SK-MEL-5 (cell line): ENCODE measurements around the gene LRTM2. TPM values are rescaled to one million over a fixed set of nuclear protein-coding genes. Genes with fewer than 3 reads are reported as not detected.
A peak's percentile ranks its signal among the peaks of the same experiment; 100 is the strongest.

Experiments used
- DNase-seq: peaks from one replicate; pipeline ENCODE4 v3.0.0-alpha.2; 2016; ENCODE audit warnings: low read depth, low spot score
- in situ Hi-C: cut with HindIII; loops from 2 replicates; pipeline ENCODE4 v1.10.0; 2016; ENCODE audit warnings: low sequenced_read_pairs, high pct_unique_total_duplicates, low pct_unique_long_range_greater_than_20kb
- polyA plus RNA-seq, 2 experiments: library from polyadenylated mRNA; depleted of rRNA; stranded (reverse); fragments of >200 nt; gene quantifications; 2 replicates each; pipeline ENCODE4 v1.2.3, GENCODE V29; 2015
- total RNA-seq: library from RNA; depleted of rRNA; stranded (reverse); fragments of >200 nt; shearing (Covaris generic); gene quantifications from 2 replicates; pipeline ENCODE4 v1.2.3, GENCODE V29; 2014; rRNA removed

Gene LRTM2
- total RNA-seq, result not detected in 2 replicates
- polyA plus RNA-seq (2015; cell fraction: cytosol; rRNA removed), result not detected in 2 replicates
- polyA plus RNA-seq (2015; cell fraction: nucleus; rRNA removed), result not detected in 2 replicates

- in situ Hi-C loops, result no loop called here
- no peak for DNase-seq
Observed at GRCh38 chr12:1820191-1820895, at the start of gene LRTM2. LRTM2 (plus strand) TSS chr12:1820565; CDS start chr12:1828149, 7,584 bp downstream.

DNA sequence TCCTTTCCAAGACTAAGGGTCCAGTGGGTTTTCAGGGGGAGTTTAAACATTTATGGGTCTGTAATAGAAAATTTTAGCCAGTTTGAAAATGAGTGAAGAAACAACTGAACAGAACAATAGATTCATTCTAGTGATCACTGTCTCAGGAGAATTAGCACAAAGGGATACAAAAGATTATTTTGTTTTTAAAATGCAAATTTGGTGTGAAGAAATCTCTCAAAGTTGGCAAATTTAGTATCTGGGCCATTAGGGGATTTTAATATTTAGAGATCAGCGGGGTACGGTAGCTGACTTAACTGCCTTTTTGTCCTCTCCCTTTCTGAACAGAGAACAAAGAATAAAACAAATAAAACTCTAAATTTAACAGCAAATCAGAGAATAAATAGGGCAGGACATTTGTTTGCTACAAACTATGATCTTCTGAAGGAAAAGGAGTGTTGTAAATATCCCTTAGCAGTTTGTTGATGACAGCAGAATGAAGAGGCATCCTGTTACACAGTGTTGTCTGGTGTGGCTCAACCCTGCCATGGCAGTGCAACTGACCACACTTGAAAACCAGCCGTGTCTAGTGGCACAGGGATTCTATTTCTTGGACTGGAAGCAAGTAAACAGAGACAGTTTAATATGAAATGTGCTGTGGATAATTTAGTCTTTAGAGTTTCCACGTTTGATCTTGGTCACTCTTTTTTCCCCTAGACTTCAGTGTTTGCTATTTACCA is 46.3 kb upstream of the LRTM2 start:
- DNase-seq, result peak; percentile 31
- in situ Hi-C loops, result no loop called here

- peak; percentile 72 for DNase-seq
- in situ Hi-C loops, result loop anchor here (25.0 kb wide), 1 partner anchor 114 kb away; no protein-coding TSS in a partner anchor
Observed at GRCh38 chr12:1776170-1776921, 44.0 kb upstream of the LRTM2 start.

- in situ Hi-C loops, result loop anchor here (25.0 kb wide), 1 partner anchor 115 kb away; no protein-coding TSS in a partner anchor
- no peak for DNase-seq
Observed at GRCh38 chr12:1777798-1778197, 42.6 kb upstream of the LRTM2 start.

GRCh38 chr12:1778911-1779310 is 41.5 kb upstream of the LRTM2 start:
- no peak for DNase-seq
- in situ Hi-C loops, result loop anchor here (25.0 kb wide), 1 partner anchor 117 kb away; no protein-coding TSS in a partner anchor

GRCh38 chr12:1779783-1780182 is 40.6 kb upstream of the LRTM2 start:
- in situ Hi-C loops, result loop anchor here (25.0 kb wide), 1 partner anchor 117 kb away; no protein-coding TSS in a partner anchor
- DNase-seq, result peak; percentile 70

DNA sequence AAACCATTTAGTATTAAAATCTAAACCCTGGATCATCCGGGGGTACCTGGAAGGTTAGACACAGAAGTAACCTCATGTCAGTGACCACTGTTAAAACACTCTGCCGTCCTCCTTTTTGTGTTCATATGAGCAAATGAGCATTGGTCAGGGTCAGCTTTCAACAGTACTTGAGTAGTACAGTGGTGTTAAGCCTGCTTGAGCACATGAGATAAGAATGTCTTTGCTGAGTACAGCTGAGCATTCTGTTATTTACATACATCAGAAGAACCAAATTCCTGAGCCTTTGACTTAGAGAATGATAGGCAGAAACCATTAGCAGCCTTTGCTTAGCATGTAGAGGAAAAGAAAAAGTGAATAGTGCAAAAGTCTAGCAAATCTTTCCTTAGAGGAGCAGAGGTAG is 38.6 kb upstream of the LRTM2 start:
- in situ Hi-C loops, result loop anchor here (25.0 kb wide), 1 partner anchor 119 kb away; no protein-coding TSS in a partner anchor
- no peak for DNase-seq

DNA sequence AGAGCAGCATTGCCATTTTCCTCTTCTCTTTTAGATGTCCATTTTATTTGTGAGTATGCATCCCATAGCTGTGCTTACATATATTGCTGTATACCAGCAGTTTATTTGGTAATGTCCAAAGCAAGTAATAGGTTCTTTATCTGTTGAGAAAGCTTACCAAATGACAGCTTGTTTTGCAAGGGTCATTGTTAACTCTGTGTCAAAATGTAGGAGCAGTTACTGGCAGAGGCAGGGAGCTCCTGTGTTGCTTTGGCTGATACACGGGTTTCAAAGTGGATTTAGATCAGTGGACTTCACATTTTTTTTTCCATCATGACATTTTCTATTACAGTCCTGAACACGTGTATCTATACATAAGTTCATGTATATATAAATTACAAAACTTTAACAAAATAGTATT is 38.1 kb upstream of the LRTM2 start:
- in situ Hi-C loops, result loop anchor here (25.0 kb wide), 1 partner anchor 120 kb away; no protein-coding TSS in a partner anchor
- DNase-seq, result no peak

DNA sequence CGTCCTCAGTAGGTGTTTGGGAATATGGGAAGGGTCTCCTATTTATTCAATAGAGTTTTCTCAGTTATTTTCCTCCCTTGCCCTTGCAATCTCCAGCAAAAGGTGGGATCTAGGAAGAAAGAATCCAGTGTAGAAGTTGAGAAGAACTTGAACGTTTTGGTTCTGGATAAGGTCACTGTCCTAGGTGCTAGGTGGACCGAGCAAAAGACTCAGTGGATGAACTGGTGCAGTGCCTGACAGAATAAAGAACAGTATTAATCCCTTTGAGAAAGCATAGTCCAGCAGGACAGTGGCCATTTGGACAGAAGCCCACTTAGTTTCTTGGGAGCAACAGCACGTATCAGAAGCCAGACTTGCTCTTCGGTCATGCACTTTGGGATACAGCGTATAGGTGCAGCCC is 32.7 kb upstream of the LRTM2 start:
- in situ Hi-C loops, result loop anchor here (25.0 kb wide), 1 partner anchor 125 kb away; no protein-coding TSS in a partner anchor
- no peak for DNase-seq

DNA sequence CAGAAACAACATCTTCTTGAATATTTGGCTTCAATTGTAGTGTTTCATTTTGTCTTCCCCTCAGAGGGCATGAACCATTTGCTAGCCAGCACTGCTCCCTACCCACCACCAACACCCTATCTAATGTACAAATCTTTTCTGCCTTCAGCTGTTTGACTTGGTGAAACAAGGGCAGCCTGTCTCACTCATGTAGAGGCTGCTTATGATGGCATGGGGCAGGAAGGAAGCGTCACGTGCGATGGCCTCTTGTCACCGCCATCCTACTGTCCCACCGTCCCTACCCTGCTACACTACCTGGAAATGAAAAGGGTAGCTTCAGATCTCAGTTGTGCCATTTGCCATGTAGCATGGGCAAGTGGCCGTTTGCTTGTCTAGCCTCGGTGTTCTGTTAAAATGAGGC is 29.9 kb upstream of the LRTM2 start:
- DNase-seq, result peak; percentile 26
- in situ Hi-C loops, result loop anchor here (25.0 kb wide), 1 partner anchor 128 kb away; no protein-coding TSS in a partner anchor

DNA sequence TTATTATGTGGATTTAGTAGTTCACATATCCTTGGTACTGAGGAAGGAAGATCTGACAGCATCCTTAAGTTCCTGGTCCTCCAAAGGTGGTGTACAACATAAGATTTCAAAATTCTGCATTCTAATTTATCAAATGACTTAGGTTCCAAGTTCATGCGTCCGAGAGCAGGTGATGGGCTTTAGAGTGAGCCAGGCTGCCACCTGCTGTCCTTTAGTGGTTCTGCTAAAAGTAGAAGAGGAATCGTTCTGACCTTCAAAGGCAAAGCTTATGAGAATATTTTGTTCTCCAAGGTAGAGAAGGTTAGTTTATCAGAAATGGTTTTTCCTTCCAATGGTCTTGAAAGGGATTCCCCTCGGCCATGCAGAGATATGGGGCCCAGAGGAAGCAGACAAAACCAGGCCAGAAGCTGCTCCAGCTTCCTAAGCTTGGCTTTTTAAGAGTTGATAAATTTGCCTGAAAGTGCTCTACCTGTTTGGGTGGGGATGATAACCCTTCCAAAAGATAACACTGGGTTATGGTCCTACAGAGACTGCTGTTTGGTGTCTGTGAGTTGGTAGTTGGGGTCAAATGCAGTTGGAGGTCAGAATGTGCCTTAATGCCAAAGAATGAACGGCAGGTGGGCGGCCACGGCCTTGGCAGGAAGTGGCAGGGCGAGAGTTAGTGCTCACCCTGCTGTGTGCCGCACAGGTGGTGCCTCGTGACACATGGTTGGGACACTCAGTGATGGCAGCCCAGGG is 29.1 kb upstream of the LRTM2 start:
- peak; percentile 80 for DNase-seq
- in situ Hi-C loops, result loop anchor here (25.0 kb wide), 1 partner anchor 129 kb away; no protein-coding TSS in a partner anchor

DNA sequence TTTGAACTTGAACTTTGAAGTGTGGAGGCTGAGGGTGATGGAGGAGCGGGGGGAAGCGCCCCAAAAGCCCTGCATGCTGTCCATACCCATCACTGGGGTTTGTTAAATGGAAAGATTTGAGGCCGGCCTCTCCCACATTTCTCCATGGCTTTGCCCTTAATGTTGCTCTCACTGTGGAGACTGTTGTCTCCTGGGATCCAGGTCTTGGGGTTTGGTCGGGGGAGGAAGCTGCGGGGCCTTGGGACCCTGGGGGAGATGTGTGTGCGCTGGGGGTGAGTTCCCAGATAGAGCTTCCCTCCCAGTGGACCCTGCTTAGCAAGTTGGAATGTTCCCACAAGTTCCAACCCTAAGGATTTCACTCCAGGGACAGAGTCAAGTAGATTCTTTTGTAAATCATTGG is 28.0 kb upstream of the LRTM2 start:
- in situ Hi-C loops, result loop anchor here (25.0 kb wide), 1 partner anchor 130 kb away; no protein-coding TSS in a partner anchor
- DNase-seq, result no peak

- in situ Hi-C loops, result loop anchor here (25.0 kb wide), 1 partner anchor 131 kb away; no protein-coding TSS in a partner anchor
- DNase-seq, result no peak
Observed at GRCh38 chr12:1793426-1794210, 26.7 kb upstream of the LRTM2 start.

DNA sequence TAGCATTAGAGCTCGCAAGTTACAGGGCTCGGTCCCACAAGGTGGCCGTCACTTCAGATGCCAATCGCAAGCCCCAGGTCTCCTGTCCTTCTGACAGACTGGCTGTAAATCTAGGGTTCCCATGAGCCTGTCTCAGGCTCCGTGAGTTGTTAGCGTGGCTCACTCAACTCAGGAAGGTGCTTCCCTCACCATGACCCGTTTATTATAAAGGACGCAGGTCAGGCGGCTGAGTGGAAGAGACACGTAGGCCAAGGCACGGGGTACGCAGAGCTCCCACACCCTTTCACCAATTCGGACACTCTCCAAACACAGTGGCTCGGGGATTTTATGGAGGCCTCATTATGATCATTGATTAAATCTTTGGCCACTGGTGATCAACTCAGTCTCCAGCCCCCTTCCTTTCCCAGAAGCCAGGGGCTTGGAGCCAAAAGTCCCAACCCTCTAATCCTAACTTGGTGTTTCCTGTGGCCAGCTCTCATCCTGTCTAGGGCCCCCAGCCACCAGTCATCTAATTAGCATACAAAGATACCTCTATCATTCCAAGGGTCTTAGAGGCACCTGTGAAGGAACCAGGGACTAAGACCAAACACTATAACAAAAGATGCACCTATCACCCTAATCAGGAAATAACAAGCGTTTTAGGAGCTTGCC is 25.8 kb upstream of the LRTM2 start:
- DNase-seq, result no peak
- in situ Hi-C loops, result loop anchor here (25.0 kb wide), 1 partner anchor 132 kb away; no protein-coding TSS in a partner anchor

DNA sequence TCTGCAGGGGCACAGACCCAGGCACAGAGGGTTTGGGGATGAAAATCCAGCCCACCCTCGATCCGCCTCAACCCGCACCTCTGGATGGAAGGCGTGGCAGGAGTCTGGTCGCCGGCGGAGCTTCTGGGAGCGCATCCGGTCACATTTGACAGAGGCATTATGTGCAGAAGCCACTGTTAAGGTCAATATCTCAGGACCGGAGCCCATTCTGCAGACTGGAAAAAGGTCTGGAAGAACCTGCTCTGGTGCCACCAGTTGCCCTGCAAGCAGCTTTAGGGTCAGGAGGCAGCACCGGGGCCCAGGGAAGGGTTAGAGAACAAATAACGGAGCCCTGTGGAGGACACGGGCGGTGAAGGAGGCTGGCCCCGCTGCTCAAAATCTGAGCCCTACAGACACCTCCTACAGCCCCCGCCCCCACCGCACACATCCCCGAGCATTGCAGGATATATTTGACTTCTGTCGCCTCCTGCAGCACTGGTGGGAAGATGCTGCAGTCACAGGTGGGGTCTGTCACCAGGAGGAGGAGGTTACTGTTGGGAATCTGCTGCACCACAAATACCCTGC is 25.1 kb upstream of the LRTM2 start:
- in situ Hi-C loops, result loop anchor here (25.0 kb wide), 1 partner anchor 133 kb away; no protein-coding TSS in a partner anchor

More for the DNA sequence above, 25.1 kb upstream of the LRTM2 start:
- DNase-seq, result no peak
